ENCODE results near the gene CTNND2.

The CTNND2 gene

GRCh38 chr5:11407556-11408145 is 496.6 kb downstream of the CTNND2 start:
- H3K4me3 ChIP-seq (ENCODE audit: low read depth, low read length): no peak overlapping the region
- no peak for TF ChIP-seq CTCF (conservative IDR thresholded peaks at IDR 0.05; ENCODE audit: low read depth, low read length)
- no peak for DNase-seq (ENCODE audit: low read depth)

DNA sequence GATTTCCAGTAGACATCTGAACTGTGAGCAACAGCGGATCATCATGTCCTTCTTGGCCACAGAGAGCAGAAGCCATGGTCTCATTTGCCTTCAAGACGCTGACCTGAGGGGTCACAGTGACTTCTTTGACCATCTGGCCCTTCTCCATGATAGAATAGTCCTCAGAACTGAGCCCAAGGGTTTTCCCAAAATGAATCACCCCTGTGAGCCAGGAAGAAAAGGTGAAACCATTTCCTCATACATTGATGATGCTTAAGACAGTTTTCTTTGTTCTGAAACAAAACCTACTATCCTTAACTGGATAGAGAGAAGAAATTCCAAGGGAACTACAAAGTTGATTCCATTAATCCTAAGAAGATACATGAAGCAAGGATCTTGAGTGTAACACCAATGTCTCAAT is 503.9 kb downstream of the CTNND2 start:
- TF ChIP-seq CTCF (conservative IDR thresholded peaks at IDR 0.05; ENCODE audit: low read depth, low read length): no peak
- DNase-seq (ENCODE audit: low read depth): no peak
- H3K4me3 ChIP-seq (ENCODE audit: low read depth, low read length): no peak overlapping the region

DNA sequence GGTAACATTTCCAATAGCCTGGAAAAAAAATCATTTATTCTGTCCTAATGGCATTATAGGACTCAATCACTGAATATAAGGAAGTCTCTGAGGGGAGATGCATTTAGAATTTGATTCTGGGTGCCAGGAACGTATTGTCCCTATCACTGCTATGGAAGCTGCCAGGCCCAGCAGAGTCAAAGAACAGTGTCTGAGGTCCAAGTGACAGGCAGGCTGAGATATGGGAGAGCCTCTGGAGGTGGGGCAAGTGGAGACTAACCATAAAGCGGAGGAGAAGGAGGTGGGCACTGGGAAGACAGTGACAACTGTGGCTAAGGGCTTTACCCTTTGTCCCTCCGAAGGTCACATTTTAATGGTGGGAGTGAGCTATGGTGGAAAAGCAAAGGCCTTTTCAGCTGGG is 505.5 kb downstream of the CTNND2 start:
- DNase-seq (ENCODE audit: low read depth): no peak
- TF ChIP-seq CTCF (conservative IDR thresholded peaks at IDR 0.05; ENCODE audit: low read depth, low read length): no peak

GRCh38 chr5:11397549-11397948 is 506.7 kb downstream of the CTNND2 start:
- DNase-seq (ENCODE audit: low read depth): no peak
- no peak overlapping the region for H3K4me3 ChIP-seq (ENCODE audit: low read depth, low read length)
- no peak for TF ChIP-seq CTCF (conservative IDR thresholded peaks at IDR 0.05; ENCODE audit: low read depth, low read length)

More for the DNA sequence above, 505.5 kb downstream of the CTNND2 start:
- H3K4me3 ChIP-seq (ENCODE audit: low read depth, low read length): no peak overlapping the region

- no peak overlapping the region for H3K4me3 ChIP-seq (ENCODE audit: low read depth, low read length)
- no peak for TF ChIP-seq CTCF (conservative IDR thresholded peaks at IDR 0.05; ENCODE audit: low read depth, low read length)
- DNase-seq (ENCODE audit: low read depth): no peak
These were observed 507.3 kb downstream of the CTNND2 start for GRCh38 chr5:11396917-11397316.

GRCh38 chr5:11394933-11395332 is 509.3 kb downstream of the CTNND2 start:
- no peak for TF ChIP-seq CTCF (conservative IDR thresholded peaks at IDR 0.05; ENCODE audit: low read depth, low read length)
- no peak overlapping the region for H3K4me3 ChIP-seq (ENCODE audit: low read depth, low read length)
- DNase-seq (ENCODE audit: low read depth): no peak

DNA sequence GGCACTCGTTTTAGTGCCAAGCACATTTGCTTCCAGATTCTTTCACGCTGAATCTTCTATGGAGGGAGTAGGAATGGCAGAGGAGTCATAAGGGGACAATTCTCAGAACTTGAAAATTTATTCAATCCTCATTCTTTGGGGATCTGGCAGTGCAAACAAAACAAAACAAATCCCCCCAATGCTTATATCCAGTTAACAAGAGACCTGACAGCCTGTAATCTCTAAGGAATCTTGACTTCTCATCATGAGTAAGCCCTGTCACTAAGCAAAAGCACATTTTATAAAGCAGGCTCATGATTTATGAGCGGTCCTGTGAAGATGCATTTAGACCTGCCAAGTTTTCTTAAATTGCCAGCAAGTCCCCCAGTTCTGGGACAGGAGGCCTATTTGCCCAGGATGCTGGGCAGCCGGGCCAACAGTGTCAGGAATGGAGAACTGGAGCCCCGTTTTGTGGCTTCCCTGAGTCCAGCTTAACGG is 513.9 kb downstream of the CTNND2 start:
- DNase-seq (ENCODE audit: low read depth): no peak
- no peak for TF ChIP-seq CTCF (conservative IDR thresholded peaks at IDR 0.05; ENCODE audit: low read depth, low read length)
- H3K4me3 ChIP-seq (ENCODE audit: low read depth, low read length): no peak overlapping the region
